Mucosa of stomach (tissue), 1 donor: ENCODE measurements around the gene BEST1.

Source experiments
- H3K27me3 ChIP-seq: one replicate; pipeline ENCODE4 v1.7.0; 2013; ENCODE audit warnings: mild to moderate bottlenecking, low read length; ENCODE audit not compliant: control insufficient read depth, insufficient read depth
- H3K36me3 ChIP-seq: one replicate; pipeline ENCODE4 v1.7.0; 2013; ENCODE audit warnings: low read length; ENCODE audit not compliant: control insufficient read depth, insufficient read depth
- H3K4me1 ChIP-seq: one replicate; pipeline ENCODE4 v1.7.0; 2013; ENCODE audit warnings: mild to moderate bottlenecking, low read length; ENCODE audit not compliant: control insufficient read depth, insufficient read depth
- H3K4me3 ChIP-seq: one replicate; pipeline ENCODE4 v1.7.0; 2013; ENCODE audit warnings: low read length
- H3K9ac ChIP-seq: one replicate; pipeline ENCODE4 v1.7.0; 2013; ENCODE audit warnings: mild to moderate bottlenecking, low read length, moderate library complexity
- H3K9me3 ChIP-seq: one replicate; pipeline ENCODE4 v1.7.0; 2013; ENCODE audit warnings: mild to moderate bottlenecking, low read length, moderate library complexity; ENCODE audit not compliant: control insufficient read depth
- donor health status: Pancreatic carcinoma.

The BEST1 gene

GRCh38 chr11:61969838-61970662 is 19.9 kb downstream of the BEST1 start:
- Histone ChIP-seq H3K4me1 (peaks cover 54% of the 10 kb centered on the region), H3K9ac (peak overlapping the region; percentile 31)

GRCh38 chr11:61971248-61972111 is 21.3 kb downstream of the BEST1 start:
- Histone ChIP-seq H3K9me3 (no peaks in the 10 kb centered on the region), H3K36me3 (no peaks in the 10 kb centered on the region), H3K4me3 (no peak overlapping the region), H3K27me3 (no peaks in the 10 kb centered on the region), H3K4me1 (peaks cover 68% of the 10 kb centered on the region), H3K9ac (peak overlapping the region; percentile 31)

More at GRCh38 chr11:61969838-61970662, 19.9 kb downstream of the BEST1 start:
- Histone ChIP-seq H3K4me3 (no peak overlapping the region), H3K27me3 (no peaks in the 10 kb centered on the region), H3K9me3 (no peaks in the 10 kb centered on the region), H3K36me3 (no peaks in the 10 kb centered on the region)

- H3K36me3 ChIP-seq, result no peaks in the 10 kb centered on the region
- H3K4me1 ChIP-seq, result peaks cover 75% of the 10 kb centered on the region
- H3K9me3 ChIP-seq, result no peaks in the 10 kb centered on the region
- peak overlapping the region; percentile 58 for H3K9ac ChIP-seq
- no peaks in the 10 kb centered on the region for H3K27me3 ChIP-seq
- H3K4me3 ChIP-seq, result no peak overlapping the region
Observed at GRCh38 chr11:61972112-61972671, 22.0 kb downstream of the BEST1 start.

- H3K4me3 ChIP-seq, result no peak overlapping the region
- no peaks in the 10 kb centered on the region for H3K27me3 ChIP-seq
- H3K9me3 ChIP-seq, result no peaks in the 10 kb centered on the region
- H3K9ac ChIP-seq, result peak overlapping the region; percentile 58
- peaks cover 82% of the 10 kb centered on the region for H3K4me1 ChIP-seq
- H3K36me3 ChIP-seq, result no peaks in the 10 kb centered on the region
Observed at GRCh38 chr11:61972672-61973475, 22.7 kb downstream of the BEST1 start.

GRCh38 chr11:61973476-61974162 is 23.5 kb downstream of the BEST1 start:
- Histone ChIP-seq H3K9ac (peak overlapping the region; percentile 58), H3K4me1 (peaks cover 85% of the 10 kb centered on the region), H3K9me3 (no peaks in the 10 kb centered on the region), H3K27me3 (no peaks in the 10 kb centered on the region), H3K36me3 (no peaks in the 10 kb centered on the region), H3K4me3 (no peak overlapping the region)

- no peaks in the 10 kb centered on the region for H3K27me3 ChIP-seq
- H3K4me1 ChIP-seq, result peaks cover 90% of the 10 kb centered on the region
- no peaks in the 10 kb centered on the region for H3K36me3 ChIP-seq
- H3K4me3 ChIP-seq, result no peak overlapping the region
- peak overlapping the region; percentile 55 for H3K9ac ChIP-seq
- H3K9me3 ChIP-seq, result no peaks in the 10 kb centered on the region
Observed at GRCh38 chr11:61974766-61975631, 24.8 kb downstream of the BEST1 start.

- peaks cover 87% of the 10 kb centered on the region for H3K4me1 ChIP-seq
- no peaks in the 10 kb centered on the region for H3K27me3 ChIP-seq
- H3K36me3 ChIP-seq, result no peaks in the 10 kb centered on the region
- no peak overlapping the region for H3K4me3 ChIP-seq
- H3K9ac ChIP-seq, result peak overlapping the region; percentile 55
- no peaks in the 10 kb centered on the region for H3K9me3 ChIP-seq
Observed at GRCh38 chr11:61975638-61976419, 25.7 kb downstream of the BEST1 start.

- Histone ChIP-seq H3K9ac (peak overlapping the region; percentile 32), H3K36me3 (no peaks in the 10 kb centered on the region), H3K4me1 (peaks cover 82% of the 10 kb centered on the region), H3K9me3 (no peaks in the 10 kb centered on the region), H3K27me3 (no peaks in the 10 kb centered on the region), H3K4me3 (no peak overlapping the region)
Observed at GRCh38 chr11:61976420-61976800, 26.3 kb downstream of the BEST1 start.

GRCh38 chr11:61976813-61977475 is 26.8 kb downstream of the BEST1 start:
- Histone ChIP-seq H3K4me1 (peaks cover 78% of the 10 kb centered on the region), H3K9me3 (no peaks in the 10 kb centered on the region), H3K4me3 (peak overlapping the region; percentile 1), H3K36me3 (no peaks in the 10 kb centered on the region), H3K27me3 (no peaks in the 10 kb centered on the region), H3K9ac (peak overlapping the region; percentile 13)
